Calu3 (cell line): ENCODE measurements around the gene SPTBN4. TPM values are rescaled to one million over a fixed set of nuclear protein-coding genes. Genes with fewer than 3 reads are reported as not detected.
A peak's percentile ranks its signal among the peaks of the same experiment; 100 is the strongest.

ENCODE experiments used
- BruUV-seq: library from RNA; stranded (reverse); fragments of 400-500 nt; replicated peaks from 2 replicates; lab custom pipeline; 2021; lab: Mats Ljungman, UMichigan
- CTCF ChIA-PET: fragments of 300-600 bp; sonication (Branson Sonifier 250); formaldehyde crosslinking; loops from one replicate; lab custom pipeline; 2022; ENCODE audit warnings: antibody characterized with exemption; lab: Charles Lee
- DNase-seq: peaks from one replicate; pipeline ENCODE4 v3.0.0; 2022
- H3K27ac Mint-ChIP-seq: one replicate; pipeline ENCODE4 v1.8.0; 2022; ENCODE audit warnings: mixed read lengths; ENCODE audit not compliant: unreplicated experiment
- H3K27me3 Mint-ChIP-seq: one replicate; pipeline ENCODE4 v1.8.0; 2022; ENCODE audit warnings: mixed read lengths; ENCODE audit not compliant: unreplicated experiment
- H3K36me3 Mint-ChIP-seq: one replicate; pipeline ENCODE4 v1.8.0; 2022; ENCODE audit warnings: mild to moderate bottlenecking, moderate library complexity, mixed read lengths; ENCODE audit not compliant: insufficient read depth, unreplicated experiment
- H3K4me1 Mint-ChIP-seq: one replicate; pipeline ENCODE4 v1.8.0; 2022; ENCODE audit warnings: mild to moderate bottlenecking, low read depth, mixed read lengths; ENCODE audit not compliant: unreplicated experiment
- H3K4me3 Mint-ChIP-seq: one replicate; pipeline ENCODE4 v1.8.0; 2022; ENCODE audit warnings: mild to moderate bottlenecking, low read depth, moderate library complexity, mixed read lengths; ENCODE audit not compliant: unreplicated experiment
- H3K9me3 Mint-ChIP-seq: one replicate; pipeline ENCODE4 v1.8.0; 2022; ENCODE audit warnings: low read depth, mixed read lengths; ENCODE audit not compliant: unreplicated experiment
- CTCF ChIP-seq: fragments of 200-600 bp; IDR thresholded peaks from one replicate; pipeline ENCODE4 v1.8.0; 2022; ENCODE audit warnings: antibody characterized with exemption; ENCODE audit not compliant: unreplicated experiment
- intact Hi-C: fragments of 100-400 bp; cut with micrococcal nuclease; formaldehyde crosslinking; loops from one replicate; pipeline ENCODE4 v1.10.0; 2022; ENCODE audit not compliant: unreplicated experiment
- total RNA-seq: library from RNA; stranded (reverse); gene quantifications from 2 replicates; pipeline ENCODE4 v1.2.3, GENCODE V29; 2022

Gene SPTBN4
- total RNA-seq, 1 experiment from 2014 or later = 0.80 TPM

DNA sequence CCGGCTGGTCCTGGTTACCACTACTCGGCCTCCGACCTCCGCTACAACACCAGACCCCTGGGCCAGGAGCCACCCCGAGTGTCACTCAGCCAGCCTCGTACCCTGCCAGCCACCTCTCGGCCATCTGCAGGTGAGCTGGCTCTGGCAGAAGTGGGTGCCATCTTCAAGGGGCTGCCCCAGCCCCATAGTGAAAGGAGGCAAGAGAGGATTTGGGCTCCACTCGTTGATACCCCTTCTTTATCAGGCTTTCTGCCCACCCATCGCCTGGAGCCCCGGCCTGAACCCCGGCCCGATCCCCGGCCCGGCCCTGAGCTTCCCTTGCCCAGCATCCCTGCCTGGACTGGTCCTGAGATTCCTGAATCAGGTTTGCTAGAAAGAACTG is 141.4 kb downstream of the SPTBN4 start:
- H3K4me3 Mint-ChIP-seq = peak overlapping the region; percentile 69
- intact Hi-C loops = no loop called here

DNA sequence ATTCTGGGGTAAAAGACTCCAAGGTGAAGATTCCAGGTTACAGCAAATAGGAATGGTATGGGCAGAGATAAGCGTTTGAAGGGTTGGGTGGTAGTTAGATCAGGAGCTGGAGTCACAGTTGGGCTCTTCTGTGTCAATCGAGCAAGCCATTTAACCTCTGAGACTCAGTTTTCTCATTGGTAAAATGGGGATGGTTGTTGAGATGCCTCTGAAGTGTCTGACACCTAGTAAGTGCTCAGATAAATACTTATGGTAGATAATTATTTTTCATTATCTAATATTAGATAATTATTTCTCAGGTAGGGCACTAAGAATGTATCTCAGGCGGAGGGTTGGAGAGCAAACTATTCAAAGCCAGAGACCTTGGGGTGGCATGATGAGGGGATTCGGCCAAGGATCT is 142.2 kb downstream of the SPTBN4 start:
- Mint-ChIP-seq H3K27ac (peak overlapping the region; percentile 3), H3K36me3 (peaks cover 63% of the 10 kb centered on the region), H3K4me3 (peak overlapping the region; percentile 64), H3K27me3 (peaks cover 49% of the 10 kb centered on the region), H3K9me3 (no peaks in the 10 kb centered on the region), H3K4me1 (peaks cover 61% of the 10 kb centered on the region)
- intact Hi-C loops = no loop called here
- CTCF ChIA-PET = interaction anchor here (0.7 kb wide), 1 partner anchor 116 kb away, joined by 4 read pairs; no protein-coding TSS in a partner anchor
- no TSS peak for BruUV-seq
- TF ChIP-seq CTCF = no peak
- no peak for DNase-seq

More for the DNA sequence above, 141.4 kb downstream of the SPTBN4 start:
- BruUV-seq = no TSS peak
- H3K36me3 Mint-ChIP-seq = peaks cover 66% of the 10 kb centered on the region
- TF ChIP-seq CTCF = no peak
- H3K9me3 Mint-ChIP-seq = no peaks in the 10 kb centered on the region
- H3K4me1 Mint-ChIP-seq = peaks cover 68% of the 10 kb centered on the region
- no peak for DNase-seq
- CTCF ChIA-PET = interaction anchor here (0.7 kb wide), 1 partner anchor 115 kb away, joined by 4 read pairs; no protein-coding TSS in a partner anchor
- H3K27me3 Mint-ChIP-seq = peaks cover 49% of the 10 kb centered on the region
- peak overlapping the region; percentile 5 for H3K27ac Mint-ChIP-seq

GRCh38 chr19:40609561-40610395 is 143.0 kb downstream of the SPTBN4 start:
- peak overlapping the region; percentile 64 for H3K4me3 Mint-ChIP-seq
- H3K27me3 Mint-ChIP-seq = peaks cover 49% of the 10 kb centered on the region

More at GRCh38 chr19:40609561-40610395, 143.0 kb downstream of the SPTBN4 start:
- no peak for TF ChIP-seq CTCF
- intact Hi-C loops = no loop called here
- CTCF ChIA-PET = interaction anchor here (0.5 to 0.9 kb wide), 2 partner anchors 11 to 161 kb away, joined by 3 to 4 read pairs; no protein-coding TSS in a partner anchor
- peak; percentile 87 for DNase-seq
- no TSS peak for BruUV-seq
- Mint-ChIP-seq H3K9me3 (no peaks in the 10 kb centered on the region), H3K36me3 (peaks cover 61% of the 10 kb centered on the region), H3K27ac (peak overlapping the region; percentile 3), H3K4me1 (peaks cover 53% of the 10 kb centered on the region)
